Stomach (tissue), 9 donors: ENCODE data around the gene P4HB. TPM values are rescaled to one million over a fixed set of nuclear protein-coding genes. Genes with fewer than 3 reads are reported as not detected.

Source experiments
- DNase-seq, 2 donors: peaks; one replicate each; pipeline versions ENCODE4 v3.0.0 to v3.0.0-alpha.2; 2013 to 2019
- H3K27ac ChIP-seq, 5 donors: fragments of 200-600 bp in 4 of 5; sonication (generic) in 4 of 5; one replicate each; pipeline ENCODE4 v1.5.1; 2013 to 2019; ENCODE audit warnings: mild to moderate bottlenecking in 1 of 5, moderate library complexity in 1 of 5
- H3K27me3 ChIP-seq, 3 donors: fragments of 200-600 bp; sonication (generic); one replicate each; pipeline ENCODE4 v1.5.1; 2017 to 2019; ENCODE audit warnings: mixed run types in 1 of 3
- H3K36me3 ChIP-seq, 4 donors: fragments of 200-600 bp; sonication (generic); 1 replicate in 3 of 4; 2 replicates in 1 of 4; pipeline ENCODE4 v1.5.1; 2016 to 2019
- H3K4me1 ChIP-seq, 4 donors: fragments of 200-600 bp; sonication (generic); one replicate each; pipeline ENCODE4 v1.5.1; 2016 to 2019
- H3K4me3 ChIP-seq, 4 donors: fragments of 200-600 bp; sonication (generic) in 3 of 4; one replicate each; pipeline ENCODE4 v1.5.1; 2016 to 2019; ENCODE audit warnings: mild to moderate bottlenecking in 1 of 4
- H3K9me3 ChIP-seq, 4 donors: fragments of 200-600 bp; sonication (generic); one replicate each; pipeline ENCODE4 v1.5.1; 2016 to 2019
- EP300 ChIP-seq: sonication (generic); formaldehyde crosslinking; IDR thresholded peaks from one replicate; pipeline ENCODE4 v1.6.1; 2017; ENCODE audit warnings: antibody characterized with exemption
- POLR2A ChIP-seq, 4 donors: fragments of 450-650 bp; IDR thresholded peaks; one replicate each; pipeline ENCODE4 v1.6.1; 2016; ENCODE audit warnings: antibody characterized with exemption in 4 of 4, control low read depth in 2 of 4, mild to moderate bottlenecking in 1 of 4, moderate library complexity in 1 of 4
- POLR2AphosphoS5 ChIP-seq, 3 donors: sonication (generic); formaldehyde crosslinking; IDR thresholded peaks; one replicate each; pipeline ENCODE4 v1.6.1; 2016; ENCODE audit warnings: antibody characterized with exemption in 3 of 3
- WGBS, 5 donors: extraction: QIAGEN DNeasy Blood & Tissue Kit in 3 of 5; methylation state at CpG; one replicate each; pipeline versions ENCODE4 v1.1.5 to v1.1.7; 2013 to 2018; 5-methylcytosine and 5-hydroxymethylcytosine counted together
- intact Hi-C: fragments of 100-400 bp; cut with DNase I; formaldehyde crosslinking; loops from one replicate; pipeline ENCODE4 v1.15.1; 2023; ENCODE audit warnings: low total_unique reads
- polyA plus RNA-seq, 3 donors: library from polyadenylated mRNA; stranded (reverse); fragments of 200-250 nt; gene quantifications; one replicate each; pipeline ENCODE4 v1.2.3, GENCODE V29; 2013
- total RNA-seq, 5 donors: library from RNA; depleted of rRNA; stranded (reverse); fragments of >200 nt; gene quantifications; one replicate each; pipeline versions ENCODE4 v1.1.0 to v1.2.3, GENCODE V29; 2014 to 2016
- TF ChIP-seq, protein P1 (sequence below), 7 experiments: fragments of 450-650 bp in 4 of 7; fragments of 200-600 bp in 3 of 7; sonication (generic) in 3 of 7; IDR thresholded peaks; one replicate each; pipeline ENCODE4 v1.5.1; 2016 to 2019; ENCODE audit warnings: antibody characterized with exemption in 7 of 7, control low read depth in 2 of 7, mild to moderate bottlenecking in 1 of 7
- donor health status: healthy with polysubstance abuse.
- donor health status: Bipolar disorder and iron deficiency.
- donor health status: healthy.

Gene P4HB
- total and polyA plus RNA-seq, 8 donors = 401 to 1,308 (median 619) TPM

DNA sequence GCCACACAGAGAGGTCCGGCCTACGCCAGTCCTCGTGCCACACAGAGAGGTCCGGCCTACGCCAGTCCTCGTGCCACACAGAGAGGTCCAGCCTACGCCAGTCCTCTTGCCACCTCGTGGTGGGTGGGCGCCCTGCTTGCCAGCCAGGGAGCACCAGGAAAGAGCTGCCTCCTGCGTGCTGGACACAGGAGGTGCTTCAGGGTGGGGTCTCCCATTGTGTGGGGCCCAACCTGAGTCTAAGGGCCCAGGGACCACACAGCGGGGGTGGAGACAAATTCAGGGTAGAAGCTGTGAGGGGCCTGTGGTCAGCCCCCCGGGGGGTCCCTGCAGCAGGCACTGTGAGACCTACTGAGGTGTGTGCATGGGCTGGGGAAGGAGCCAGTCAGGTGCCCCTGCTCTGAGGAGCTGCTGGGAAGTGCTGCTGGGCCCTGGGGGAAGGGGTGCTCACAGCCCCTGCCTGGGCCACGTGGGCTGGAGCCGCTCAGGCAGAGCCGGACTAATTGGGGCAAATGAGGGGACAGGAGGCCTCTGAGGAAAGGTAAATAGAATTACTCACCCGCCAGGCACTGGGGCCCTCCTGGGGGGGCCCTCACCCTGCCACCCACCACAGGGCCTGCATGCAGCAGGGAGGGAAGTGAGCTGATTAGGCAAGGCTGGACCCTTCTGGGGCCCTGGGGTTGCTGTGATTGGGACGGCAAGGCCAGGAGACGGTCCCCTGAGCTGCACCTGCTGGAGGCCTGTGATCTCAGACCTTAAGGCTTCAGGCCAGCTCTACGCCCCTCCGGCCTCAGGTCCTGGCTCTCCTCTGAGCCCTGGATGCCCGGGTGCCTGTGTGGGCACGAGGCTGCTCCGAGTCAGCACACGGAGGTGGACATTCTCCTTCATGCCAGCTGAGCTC lies 45.3 kb downstream of the P4HB start:
- peak overlapping the region in 1 of 5 donors; percentile 20 for H3K27ac ChIP-seq
- intact Hi-C loops = no loop called here
- H3K4me1 ChIP-seq = peaks cover 0 to 14% (median 5%) of the 10 kb centered on the region in 4 donors
- H3K27me3 ChIP-seq = peaks cover 0 to 69% (median 20%) of the 10 kb centered on the region in 3 donors
- H3K4me3 ChIP-seq = no peak overlapping the region
- peak in 1 of 2 donors; percentile 92 for DNase-seq
- 43 to 58% (median 55%) methylated on average over 7 to 22 of the region's 24 CpGs for WGBS, 5 donors
- H3K9me3 ChIP-seq = no peaks in the 10 kb centered on the region
- no peaks in the 10 kb centered on the region for H3K36me3 ChIP-seq
- TF ChIP-seq POLR2A (IDR thresholded peaks at IDR 0.05) (no peak), POLR2AphosphoS5 (IDR thresholded peaks at IDR 0.05) (no peak), EP300 (no peak)
- TF ChIP-seq, protein P1, sequence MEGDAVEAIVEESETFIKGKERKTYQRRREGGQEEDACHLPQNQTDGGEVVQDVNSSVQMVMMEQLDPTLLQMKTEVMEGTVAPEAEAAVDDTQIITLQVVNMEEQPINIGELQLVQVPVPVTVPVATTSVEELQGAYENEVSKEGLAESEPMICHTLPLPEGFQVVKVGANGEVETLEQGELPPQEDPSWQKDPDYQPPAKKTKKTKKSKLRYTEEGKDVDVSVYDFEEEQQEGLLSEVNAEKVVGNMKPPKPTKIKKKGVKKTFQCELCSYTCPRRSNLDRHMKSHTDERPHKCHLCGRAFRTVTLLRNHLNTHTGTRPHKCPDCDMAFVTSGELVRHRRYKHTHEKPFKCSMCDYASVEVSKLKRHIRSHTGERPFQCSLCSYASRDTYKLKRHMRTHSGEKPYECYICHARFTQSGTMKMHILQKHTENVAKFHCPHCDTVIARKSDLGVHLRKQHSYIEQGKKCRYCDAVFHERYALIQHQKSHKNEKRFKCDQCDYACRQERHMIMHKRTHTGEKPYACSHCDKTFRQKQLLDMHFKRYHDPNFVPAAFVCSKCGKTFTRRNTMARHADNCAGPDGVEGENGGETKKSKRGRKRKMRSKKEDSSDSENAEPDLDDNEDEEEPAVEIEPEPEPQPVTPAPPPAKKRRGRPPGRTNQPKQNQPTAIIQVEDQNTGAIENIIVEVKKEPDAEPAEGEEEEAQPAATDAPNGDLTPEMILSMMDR (IDR thresholded peaks at IDR 0.05) = no peak

DNA sequence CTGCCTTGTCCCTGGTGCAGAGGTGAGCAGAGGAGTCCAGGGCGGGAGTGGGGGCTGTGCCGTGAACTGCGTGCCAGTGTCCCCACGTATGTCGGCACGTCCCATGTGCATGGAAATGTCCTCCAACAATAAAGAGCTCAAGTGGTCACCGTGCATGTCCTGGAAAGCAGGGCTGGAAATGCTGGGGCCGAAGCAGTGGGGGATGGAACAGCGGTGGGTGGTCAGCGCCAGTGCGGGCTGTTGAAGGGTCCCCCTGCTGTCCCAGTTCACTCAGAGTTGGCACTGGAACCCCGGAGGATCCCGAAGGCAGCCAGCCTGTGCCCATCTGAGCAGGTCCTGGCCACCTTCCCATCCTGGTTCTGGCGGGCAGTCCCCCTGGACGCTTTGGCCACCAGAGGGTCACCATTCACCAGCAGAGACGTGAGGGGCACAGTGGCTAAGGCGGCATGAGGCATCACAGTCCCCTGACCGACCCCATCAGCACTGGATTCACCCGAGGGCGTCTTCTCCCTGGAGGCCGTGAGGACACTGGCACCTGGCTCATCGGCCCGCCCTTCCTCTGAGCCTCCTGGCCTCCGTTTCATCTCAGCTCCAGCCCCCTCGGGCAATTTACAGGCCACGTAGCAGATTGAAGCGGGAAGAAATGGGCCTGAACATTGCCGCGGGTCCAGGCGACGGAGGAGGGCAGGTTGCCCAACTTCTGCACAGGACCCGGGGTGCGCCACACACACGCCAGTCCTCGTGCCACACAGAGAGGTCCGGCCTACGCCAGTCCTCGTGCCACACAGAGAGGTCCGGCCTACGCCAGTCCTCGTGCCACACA lies 46.3 kb downstream of the P4HB start:
- no peak overlapping the region for H3K4me3 ChIP-seq
- no peak for TF ChIP-seq EP300
- TF ChIP-seq POLR2A (IDR thresholded peaks at IDR 0.05) = no peak
- no peak for TF ChIP-seq POLR2AphosphoS5 (IDR thresholded peaks at IDR 0.05)
- TF ChIP-seq, protein P1 (IDR thresholded peaks at IDR 0.05) = no peak
- no peak overlapping the region for H3K27ac ChIP-seq
- no peaks in the 10 kb centered on the region for H3K36me3 ChIP-seq
- 90 to 93% (median 90%) methylated on average over 30 to 41 of the region's 41 CpGs for WGBS, 5 donors
- peaks cover 0 to 14% (median 5%) of the 10 kb centered on the region in 4 donors for H3K4me1 ChIP-seq
- H3K9me3 ChIP-seq = no peaks in the 10 kb centered on the region
- no peak for DNase-seq
- H3K27me3 ChIP-seq = peaks cover 0 to 70% (median 28%) of the 10 kb centered on the region in 3 donors
- intact Hi-C loops = no loop called here

DNA sequence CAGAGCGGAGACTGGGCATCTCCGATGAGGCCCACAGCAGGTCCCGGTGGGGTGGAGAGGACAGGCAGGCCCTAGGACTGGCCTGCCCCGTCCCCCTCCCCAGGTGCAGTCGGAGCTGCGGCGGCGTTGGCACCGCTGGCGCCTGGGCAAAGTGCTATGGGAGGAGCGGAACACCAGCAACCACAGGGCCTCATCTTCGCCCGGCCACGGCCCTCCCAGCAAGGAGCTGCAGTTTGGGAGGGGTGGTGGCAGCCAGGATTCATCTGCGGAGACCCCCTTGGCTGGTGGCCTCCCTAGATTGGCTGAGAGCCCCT lies 47.0 kb downstream of the P4HB start:
- no peak for TF ChIP-seq POLR2A (IDR thresholded peaks at IDR 0.05)
- no peak for TF ChIP-seq EP300
- TF ChIP-seq, protein P1 (IDR thresholded peaks at IDR 0.05) = no peak
- no peak for TF ChIP-seq POLR2AphosphoS5 (IDR thresholded peaks at IDR 0.05)
- H3K4me1 ChIP-seq = peaks cover 0 to 14% (median 5%) of the 10 kb centered on the region in 4 donors
- DNase-seq = no peak
- 90 to 94% (median 91%) methylated on average over 12 to 15 of the region's 15 CpGs for WGBS, 5 donors
- intact Hi-C loops = no loop called here
- no peak overlapping the region for H3K27ac ChIP-seq
- no peak overlapping the region for H3K4me3 ChIP-seq
- H3K9me3 ChIP-seq = no peaks in the 10 kb centered on the region
- H3K27me3 ChIP-seq = peaks cover 0 to 78% (median 34%) of the 10 kb centered on the region in 3 donors
- no peaks in the 10 kb centered on the region for H3K36me3 ChIP-seq

DNA sequence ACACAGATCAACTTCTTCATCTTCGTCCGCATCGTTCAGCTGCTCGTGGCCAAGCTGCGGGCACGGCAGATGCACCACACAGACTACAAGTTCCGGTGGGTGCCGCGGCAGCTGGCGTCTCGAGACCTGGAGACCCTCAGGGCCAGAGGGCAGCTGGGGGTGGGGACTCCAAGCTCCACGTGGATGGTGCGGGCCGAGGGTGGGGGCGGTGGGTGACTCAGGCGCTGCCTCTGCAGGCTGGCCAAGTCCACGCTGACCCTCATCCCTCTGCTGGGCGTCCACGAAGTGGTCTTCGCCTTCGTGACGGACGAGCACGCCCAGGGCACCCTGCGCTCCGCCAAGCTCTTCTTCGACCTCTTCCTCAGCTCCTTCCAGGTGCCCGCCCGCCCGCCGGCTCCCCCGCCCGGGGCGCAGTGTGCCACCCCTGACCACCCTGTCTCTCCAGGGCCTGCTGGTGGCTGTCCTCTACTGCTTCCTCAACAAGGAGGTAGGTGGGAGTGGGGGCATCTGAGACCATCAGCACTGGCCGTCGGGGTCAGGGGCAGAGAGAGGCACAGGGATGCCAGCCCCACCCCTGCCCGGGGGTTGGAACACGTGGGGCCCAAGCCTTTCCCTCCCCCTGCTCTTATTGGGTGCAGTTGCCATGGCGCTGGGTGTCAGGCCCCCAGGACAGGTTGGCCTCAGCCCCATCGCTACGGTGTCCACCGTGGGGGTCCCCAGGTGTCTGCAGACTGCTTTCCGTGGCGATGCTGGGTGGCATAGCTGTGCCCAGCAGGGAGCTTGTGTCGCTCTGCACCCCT lies 47.6 kb downstream of the P4HB start:
- Histone ChIP-seq H3K4me3 (no peak overlapping the region), H3K27me3 (peaks cover 0 to 79% (median 39%) of the 10 kb centered on the region in 3 donors)

More for the DNA sequence above, 47.6 kb downstream of the P4HB start:
- H3K4me1 ChIP-seq = peaks cover 0 to 14% (median 5%) of the 10 kb centered on the region in 4 donors
- intact Hi-C loops = no loop called here
- H3K27ac ChIP-seq = no peak overlapping the region
- 83 to 88% (median 87%) methylated on average over 38 to 45 of the region's 45 CpGs for WGBS, 5 donors
- DNase-seq = no peak
- TF ChIP-seq POLR2AphosphoS5 (IDR thresholded peaks at IDR 0.05) (no peak), POLR2A (IDR thresholded peaks at IDR 0.05) (no peak), EP300 (no peak)
- TF ChIP-seq, protein P1 (IDR thresholded peaks at IDR 0.05) = no peak
- no peaks in the 10 kb centered on the region for H3K36me3 ChIP-seq
- no peaks in the 10 kb centered on the region for H3K9me3 ChIP-seq
